HCT116 (cell line): Measurements from ENCODE around the gene MISP3. TPM values are rescaled to one million over a fixed set of nuclear protein-coding genes. Genes with fewer than 3 reads are reported as not detected.
A peak's percentile ranks its signal among the peaks of the same experiment; 100 is the strongest.

Experiments used
- ATAC-seq: fragments of 200-7000 bp; cut with Tn5 transposase; 2 replicates; pipeline ENCODE4 v1.9.1; 2020; ENCODE audit warnings: mild to moderate bottlenecking, moderate library complexity
- BruUV-seq: library from RNA; stranded (reverse); fragments of 400-500 nt; replicated peaks from 2 replicates; lab custom pipeline; 2021; lab: Mats Ljungman, UMichigan
- CTCF ChIA-PET: fragments of 300-600 bp; sonication (Branson Sonifier 250); formaldehyde crosslinking; loops from one replicate; lab custom pipeline; 2021; ENCODE audit warnings: antibody characterized with exemption; lab: Charles Lee
- POLR2A ChIA-PET: fragments of 300-600, 350-600 bp; sonication (Branson Sonifier 250); formaldehyde crosslinking; loops from one replicate; lab custom pipeline; 2021; ENCODE audit warnings: antibody characterized with exemption; lab: Charles Lee
- RAD21 ChIA-PET, 2 experiments: fragments of 300-600 bp; sonication (Branson Sonifier 250); formaldehyde crosslinking; loops; one replicate each; lab custom pipeline; 2023; ENCODE audit warnings: low total read pairs in 2 of 2; ENCODE audit not compliant: uncharacterized antibody in 2 of 2, unreplicated experiment in 2 of 2, low non-redundant PET in 1 of 2; lab: Charles Lee
- DNase-seq: peaks from one replicate; pipeline ENCODE4 v3.0.0-alpha.2; 2010; ENCODE audit warnings: low read depth, low spot score
- H2AFZ ChIP-seq: fragments of 200-600 bp; shearing (Covaris generic), sonication (generic); 2 replicates; pipeline ENCODE4 v1.6.1; 2017; ENCODE audit warnings: low read depth, mixed run types, mixed read lengths, antibody characterized with exemption, low read length; ENCODE audit not compliant: poor library complexity, severe bottlenecking
- H3K27ac ChIP-seq: 2 replicates; pipeline ENCODE4 v1.5.1; 2012; ENCODE audit warnings: low read depth, low read length
- H3K27me3 ChIP-seq: fragments of 200-600 bp; sonication (generic); 2 replicates; pipeline ENCODE4 v1.6.1; 2016; ENCODE audit warnings: mixed run types, low read length, mixed read lengths; ENCODE audit not compliant: insufficient read depth
- H3K36me3 ChIP-seq, 2 experiments: fragments of 200-500 bp in 1 of 2; fragments of 200-600 bp in 1 of 2; sonication (Bioruptor generic) in 1 of 2; sonication (generic) in 1 of 2; 2 replicates each; pipeline versions ENCODE4 v1.5.1 to v1.6.1; 2014 to 2016; ENCODE audit warnings: low read length in 2 of 2, inconsistent platforms in 1 of 2, mixed read lengths in 1 of 2, mixed run types in 1 of 2; ENCODE audit not compliant: insufficient read depth in 2 of 2, control insufficient read depth in 1 of 2
- H3K4me1 ChIP-seq, 2 experiments: fragments of 200-600 bp in 1 of 2; sonication (generic) in 1 of 2; 2 replicates each; pipeline versions ENCODE4 v1.5.1 to v1.6.1; 2012 to 2017; ENCODE audit warnings: low read length in 2 of 2, inconsistent platforms in 1 of 2, mild to moderate bottlenecking in 1 of 2, mixed read lengths in 1 of 2, mixed run types in 1 of 2, moderate library complexity in 1 of 2; ENCODE audit not compliant: insufficient read depth in 2 of 2, control insufficient read depth in 1 of 2
- H3K4me2 ChIP-seq: fragments of 200-600 bp; sonication (generic); 2 replicates; pipeline ENCODE4 v1.6.1; 2017; ENCODE audit warnings: mixed run types, low read length, mixed read lengths
- H3K4me3 ChIP-seq, 2 experiments: fragments of 200-600 bp in 1 of 2; sonication (generic) in 1 of 2; replicated peaks in 1 of 2; 2 replicates each; pipeline ENCODE4 v1.5.1; 2011 to 2016; ENCODE audit warnings: low read length in 2 of 2, control low read depth in 1 of 2, low read depth in 1 of 2, mild to moderate bottlenecking in 1 of 2, mixed read lengths in 1 of 2, mixed run types in 1 of 2
- H3K79me2 ChIP-seq: fragments of 200-600 bp; sonication (generic); 2 replicates; pipeline ENCODE4 v1.6.1; 2017; ENCODE audit warnings: mild to moderate bottlenecking, mixed run types, low read length, moderate library complexity, mixed read lengths; ENCODE audit not compliant: insufficient read depth
- H3K9ac ChIP-seq: fragments of 200-600 bp; sonication (generic); 2 replicates; pipeline ENCODE4 v1.6.1; 2016; ENCODE audit warnings: low read length, mixed read lengths
- H3K9me2 ChIP-seq: fragments of 200-600 bp; sonication (generic), shearing (Covaris generic); 2 replicates; pipeline ENCODE4 v1.6.1; 2017; ENCODE audit warnings: mixed run types, mild to moderate bottlenecking, moderate library complexity; ENCODE audit not compliant: insufficient read depth
- H3K9me3 ChIP-seq, 2 experiments: fragments of 200-500 bp in 1 of 2; fragments of 200-600 bp in 1 of 2; sonication (Bioruptor generic) in 1 of 2; sonication (generic) in 1 of 2; 2 replicates each; pipeline ENCODE4 v1.6.1; 2014 to 2017; ENCODE audit warnings: low read length in 2 of 2, mixed read lengths in 2 of 2, inconsistent platforms in 1 of 2, low read depth in 1 of 2, mild to moderate bottlenecking in 1 of 2, mixed run types in 1 of 2, moderate library complexity in 1 of 2; ENCODE audit not compliant: control insufficient read depth in 1 of 2, insufficient read depth in 1 of 2
- H4K20me1 ChIP-seq: fragments of 200-600 bp; sonication (generic), shearing (Covaris generic); 2 replicates; pipeline ENCODE4 v1.6.1; 2017; ENCODE audit warnings: mixed run types, mild to moderate bottlenecking, moderate library complexity; ENCODE audit not compliant: insufficient read depth
- CBX3 ChIP-seq: IDR thresholded peaks from 2 replicates; pipeline ENCODE4 v1.6.1; 2012; ENCODE audit warnings: low read depth
- CEBPB ChIP-seq: IDR thresholded peaks from 2 replicates; pipeline ENCODE4 v1.6.1; 2012; ENCODE audit warnings: low read depth
- EGR1 ChIP-seq: IDR thresholded peaks from 2 replicates; pipeline ENCODE4 v1.6.1; 2012; ENCODE audit warnings: low read depth
- ELF1 ChIP-seq: IDR thresholded peaks from 2 replicates; pipeline ENCODE4 v1.6.1; 2012; ENCODE audit warnings: low read depth, borderline replicate concordance
- FOSL1 ChIP-seq: IDR thresholded peaks from 2 replicates; pipeline ENCODE4 v1.6.1; 2012; ENCODE audit warnings: low read depth
- JUND ChIP-seq: IDR thresholded peaks from 2 replicates; pipeline ENCODE4 v1.6.1; 2012
- MAX ChIP-seq: IDR thresholded peaks from 2 replicates; pipeline ENCODE4 v1.6.1; 2012
- RAD21 ChIP-seq: IDR thresholded peaks from 2 replicates; pipeline ENCODE4 v1.6.1; 2012; ENCODE audit warnings: low read depth, mild to moderate bottlenecking
- REST ChIP-seq: IDR thresholded peaks from 2 replicates; pipeline ENCODE4 v1.6.1; 2012; ENCODE audit warnings: low read depth
- SIN3A ChIP-seq: IDR thresholded peaks from 2 replicates; pipeline ENCODE4 v1.6.1; 2012; ENCODE audit warnings: low read depth
- SRF ChIP-seq: IDR thresholded peaks from 2 replicates; pipeline ENCODE4 v1.6.1; 2012; ENCODE audit warnings: low read depth
- YY1 ChIP-seq: IDR thresholded peaks from 2 replicates; pipeline ENCODE4 v1.6.1; 2011; ENCODE audit warnings: low read length, low read depth, moderate library complexity, mild to moderate bottlenecking; ENCODE audit not compliant: insufficient replicate concordance; ENCODE audit errors: extremely low read depth
- ZBTB33 ChIP-seq: IDR thresholded peaks from 2 replicates; pipeline ENCODE4 v1.6.1; 2011; ENCODE audit warnings: mild to moderate bottlenecking, low read length, moderate library complexity; ENCODE audit not compliant: insufficient replicate concordance; ENCODE audit errors: extremely low read depth
- ZFX ChIP-seq: fragments of 450-650 bp; IDR thresholded peaks from 2 replicates; pipeline ENCODE4 v1.6.1; 2017
- ZNF274 ChIP-seq: fragments of 200-500 bp; sonication (Bioruptor generic); IDR thresholded peaks from 2 replicates; pipeline ENCODE4 v1.6.1; 2014; ENCODE audit warnings: mild to moderate bottlenecking, low read depth, low read length, inconsistent platforms
- intact Hi-C: fragments of 100-400 bp; cut with micrococcal nuclease; formaldehyde crosslinking; loops from 2 replicates; pipeline ENCODE4 v1.10.0; 2022
- total RNA-seq: library from RNA; stranded (reverse); gene quantifications from one replicate; pipeline ENCODE4 v1.2.1, GENCODE V29; 2021; ENCODE audit not compliant: unreplicated experiment

The MISP3 gene
- total RNA-seq, 1 experiment from 2014 or later = 5.2 TPM

- no peaks in the 10 kb centered on the region for H4K20me1 ChIP-seq
- H3K27ac ChIP-seq = peak overlapping the region; percentile 53; the same call in 1 of the 2 replicates
- H3K4me2 ChIP-seq = peak overlapping the region; percentile 88
- DNase-seq = no peak
- ATAC-seq = no peak
- H2AFZ ChIP-seq = no peak overlapping the region
- H3K79me2 ChIP-seq = no peaks in the 10 kb centered on the region
- peak overlapping the region; percentile 60 for H3K9ac ChIP-seq
- no peaks in the 10 kb centered on the region for H3K9me2 ChIP-seq
- peaks cover 5 to 16% of the 10 kb centered on the region in 2 experiments; a peak in 2 of 4 replicates for H3K4me1 ChIP-seq
- no peaks in the 10 kb centered on the region for H3K27me3 ChIP-seq
- no peaks in the 10 kb centered on the region for H3K36me3 ChIP-seq
- TF ChIP-seq YY1 = no peak
- TF ChIP-seq MAX = no peak
- TF ChIP-seq RAD21 = no peak
- no peak for TF ChIP-seq JUND
- TF ChIP-seq CEBPB = no peak
- TF ChIP-seq SRF = no peak
- no peak for TF ChIP-seq FOSL1
- TF ChIP-seq EGR1 = no peak
- ChIA-PET RAD21 (no interaction called here), CTCF (interaction anchor here (1.3 to 1.6 kb wide), 2 partner anchors 50 to 55 kb away, joined by 3 to 5 read pairs; partner anchors contain the start of gene IL27RA), POLR2A (interaction anchor here (0.6 kb wide), 1 partner anchor 29 kb away, joined by 3 read pairs; no protein-coding TSS in a partner anchor)
- H3K9me3 ChIP-seq = no peaks in the 10 kb centered on the region
- H3K4me3 ChIP-seq = peak overlapping the region; percentile 49 to 80
- TSS peak; percentile 67 for BruUV-seq
- intact Hi-C loops = no loop called here
Observed at GRCh38 chr19:14081797-14082674, 9.4 kb downstream of the MISP3 start.

GRCh38 chr19:14082675-14082960 is 10.0 kb downstream of the MISP3 start:
- Histone ChIP-seq H3K9me2 (no peaks in the 10 kb centered on the region), H3K4me2 (peak overlapping the region; percentile 88; the same call in 1 of the 2 replicates), H3K79me2 (no peaks in the 10 kb centered on the region), H2AFZ (no peak overlapping the region), H3K4me1 (peaks cover 5 to 16% of the 10 kb centered on the region in 2 experiments; a peak in 2 of 4 replicates), H4K20me1 (no peaks in the 10 kb centered on the region), H3K27ac (no peak overlapping the region), H3K4me3 (no peak overlapping the region; a peak in 1 of 4 replicates), H3K9ac (no peak overlapping the region), H3K36me3 (no peaks in the 10 kb centered on the region), H3K27me3 (no peaks in the 10 kb centered on the region), H3K9me3 (no peaks in the 10 kb centered on the region)
- ATAC-seq (no peak), DNase-seq (no peak)
- intact Hi-C loops = no loop called here
- ChIA-PET POLR2A (no interaction called here), CTCF (no interaction called here), RAD21 (no interaction called here)
- no TSS peak for BruUV-seq
- TF ChIP-seq SIN3A (no peak), ZBTB33 (no peak), FOSL1 (no peak), SRF (no peak), ELF1 (no peak), REST (no peak), ZFX (no peak), RAD21 (no peak), CBX3 (no peak), ZNF274 (no peak)
